ENCODE results near the gene R3HDM4.

DNA sequence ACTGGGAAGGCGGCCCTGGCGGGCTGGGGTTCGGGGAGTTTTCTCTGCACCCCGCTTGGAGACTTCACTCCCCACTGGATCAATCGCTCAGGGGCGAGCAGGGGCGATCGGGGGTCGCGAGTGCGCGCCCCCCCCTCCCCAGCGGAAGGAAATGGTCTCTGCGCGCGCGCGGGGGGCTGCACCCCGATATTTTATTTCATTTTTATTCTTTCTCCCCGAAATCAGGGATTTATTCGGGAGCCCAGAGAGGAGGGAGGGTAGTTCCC, 13.2 kb upstream of the R3HDM4 start:
- TF ChIP-seq, protein P1, sequence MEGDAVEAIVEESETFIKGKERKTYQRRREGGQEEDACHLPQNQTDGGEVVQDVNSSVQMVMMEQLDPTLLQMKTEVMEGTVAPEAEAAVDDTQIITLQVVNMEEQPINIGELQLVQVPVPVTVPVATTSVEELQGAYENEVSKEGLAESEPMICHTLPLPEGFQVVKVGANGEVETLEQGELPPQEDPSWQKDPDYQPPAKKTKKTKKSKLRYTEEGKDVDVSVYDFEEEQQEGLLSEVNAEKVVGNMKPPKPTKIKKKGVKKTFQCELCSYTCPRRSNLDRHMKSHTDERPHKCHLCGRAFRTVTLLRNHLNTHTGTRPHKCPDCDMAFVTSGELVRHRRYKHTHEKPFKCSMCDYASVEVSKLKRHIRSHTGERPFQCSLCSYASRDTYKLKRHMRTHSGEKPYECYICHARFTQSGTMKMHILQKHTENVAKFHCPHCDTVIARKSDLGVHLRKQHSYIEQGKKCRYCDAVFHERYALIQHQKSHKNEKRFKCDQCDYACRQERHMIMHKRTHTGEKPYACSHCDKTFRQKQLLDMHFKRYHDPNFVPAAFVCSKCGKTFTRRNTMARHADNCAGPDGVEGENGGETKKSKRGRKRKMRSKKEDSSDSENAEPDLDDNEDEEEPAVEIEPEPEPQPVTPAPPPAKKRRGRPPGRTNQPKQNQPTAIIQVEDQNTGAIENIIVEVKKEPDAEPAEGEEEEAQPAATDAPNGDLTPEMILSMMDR (IDR thresholded peaks at IDR 0.05; ENCODE audit: insufficient read depth, low read depth, low read length) = no peak
- no peak for TF ChIP-seq EZH2 (IDR thresholded peaks at IDR 0.05; ENCODE audit: insufficient read depth, low read length)
